Measurements from ENCODE around the gene PRM1. TPM values are rescaled to one million over a fixed set of nuclear protein-coding genes. Genes with fewer than 3 reads are reported as not detected.

The PRM1 gene
- total and polyA plus RNA-seq, 2 of the 13 experiments (the other 11 are each of a cell fraction or from before 2014, with no cell fraction given), result not detected

- TF ChIP-seq NFAT5 (CRISPR knock-in tag; IDR thresholded peaks at IDR 0.05) (no peak), ZNF816 (CRISPR knock-in tag; IDR thresholded peaks at IDR 0.05; ENCODE audit: borderline replicate concordance) (no peak), CEBPZ (IDR thresholded peaks at IDR 0.05; ENCODE audit: low read length) (no peak), SATB2 (CRISPR knock-in tag; IDR thresholded peaks at IDR 0.05) (no peak), ZNF646 (CRISPR knock-in tag; IDR thresholded peaks at IDR 0.05) (no peak), ZNF234 (CRISPR knock-in tag; conservative IDR thresholded peaks at IDR 0.05) (no peak), ZSCAN25 (CRISPR knock-in tag; IDR thresholded peaks at IDR 0.05) (no peak), TARDBP (CRISPR knock-in tag; IDR thresholded peaks at IDR 0.05) (peak; percentile 68), ZNF557 (CRISPR knock-in tag; IDR thresholded peaks at IDR 0.05) (no peak)
- TF ChIP-seq, protein P1, sequence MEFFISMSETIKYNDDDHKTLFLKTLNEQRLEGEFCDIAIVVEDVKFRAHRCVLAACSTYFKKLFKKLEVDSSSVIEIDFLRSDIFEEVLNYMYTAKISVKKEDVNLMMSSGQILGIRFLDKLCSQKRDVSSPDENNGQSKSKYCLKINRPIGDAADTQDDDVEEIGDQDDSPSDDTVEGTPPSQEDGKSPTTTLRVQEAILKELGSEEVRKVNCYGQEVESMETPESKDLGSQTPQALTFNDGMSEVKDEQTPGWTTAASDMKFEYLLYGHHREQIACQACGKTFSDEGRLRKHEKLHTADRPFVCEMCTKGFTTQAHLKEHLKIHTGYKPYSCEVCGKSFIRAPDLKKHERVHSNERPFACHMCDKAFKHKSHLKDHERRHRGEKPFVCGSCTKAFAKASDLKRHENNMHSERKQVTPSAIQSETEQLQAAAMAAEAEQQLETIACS (CRISPR knock-in tag; IDR thresholded peaks at IDR 0.05), result no peak
- TF ChIP-seq, protein P2, sequence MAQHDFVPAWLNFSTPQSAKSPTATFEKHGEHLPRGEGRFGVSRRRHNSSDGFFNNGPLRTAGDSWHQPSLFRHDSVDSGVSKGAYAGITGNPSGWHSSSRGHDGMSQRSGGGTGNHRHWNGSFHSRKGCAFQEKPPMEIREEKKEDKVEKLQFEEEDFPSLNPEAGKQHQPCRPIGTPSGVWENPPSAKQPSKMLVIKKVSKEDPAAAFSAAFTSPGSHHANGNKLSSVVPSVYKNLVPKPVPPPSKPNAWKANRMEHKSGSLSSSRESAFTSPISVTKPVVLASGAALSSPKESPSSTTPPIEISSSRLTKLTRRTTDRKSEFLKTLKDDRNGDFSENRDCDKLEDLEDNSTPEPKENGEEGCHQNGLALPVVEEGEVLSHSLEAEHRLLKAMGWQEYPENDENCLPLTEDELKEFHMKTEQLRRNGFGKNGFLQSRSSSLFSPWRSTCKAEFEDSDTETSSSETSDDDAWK (CRISPR knock-in tag; IDR thresholded peaks at IDR 0.05), result no peak
Measured at GRCh38 chr16:11270602-11271162, 10.4 kb downstream of the PRM1 start (continued).
